ENCODE measurements around the gene BRMS1L. TPM values are rescaled to one million over a fixed set of nuclear protein-coding genes. Genes with fewer than 3 reads are reported as not detected.

The BRMS1L gene
- total RNA-seq, 1 donor from 2014 or later = 15.9 TPM

DNA sequence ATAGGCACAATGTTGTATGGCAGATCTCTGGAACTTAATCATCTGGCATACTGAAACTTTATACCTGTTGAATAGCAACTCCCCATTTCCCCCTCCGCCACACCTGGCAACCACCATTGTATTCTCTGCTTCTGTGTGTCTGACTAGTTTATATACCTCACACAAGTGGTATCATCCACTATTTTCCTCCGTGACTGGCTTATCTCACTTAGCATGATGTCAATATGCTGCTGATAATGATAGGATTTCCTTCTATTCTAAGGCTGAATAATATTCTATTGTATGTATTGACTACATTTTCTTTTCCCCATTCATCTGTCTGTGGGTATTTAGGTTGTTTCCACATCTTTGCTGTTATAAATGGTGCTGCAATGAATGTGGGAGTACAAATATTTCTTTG is 21.5 kb downstream of the BRMS1L start:
- no peak overlapping the region for H3K4me3 Mint-ChIP-seq (ENCODE audit: unreplicated experiment)
- TF ChIP-seq, protein P1, sequence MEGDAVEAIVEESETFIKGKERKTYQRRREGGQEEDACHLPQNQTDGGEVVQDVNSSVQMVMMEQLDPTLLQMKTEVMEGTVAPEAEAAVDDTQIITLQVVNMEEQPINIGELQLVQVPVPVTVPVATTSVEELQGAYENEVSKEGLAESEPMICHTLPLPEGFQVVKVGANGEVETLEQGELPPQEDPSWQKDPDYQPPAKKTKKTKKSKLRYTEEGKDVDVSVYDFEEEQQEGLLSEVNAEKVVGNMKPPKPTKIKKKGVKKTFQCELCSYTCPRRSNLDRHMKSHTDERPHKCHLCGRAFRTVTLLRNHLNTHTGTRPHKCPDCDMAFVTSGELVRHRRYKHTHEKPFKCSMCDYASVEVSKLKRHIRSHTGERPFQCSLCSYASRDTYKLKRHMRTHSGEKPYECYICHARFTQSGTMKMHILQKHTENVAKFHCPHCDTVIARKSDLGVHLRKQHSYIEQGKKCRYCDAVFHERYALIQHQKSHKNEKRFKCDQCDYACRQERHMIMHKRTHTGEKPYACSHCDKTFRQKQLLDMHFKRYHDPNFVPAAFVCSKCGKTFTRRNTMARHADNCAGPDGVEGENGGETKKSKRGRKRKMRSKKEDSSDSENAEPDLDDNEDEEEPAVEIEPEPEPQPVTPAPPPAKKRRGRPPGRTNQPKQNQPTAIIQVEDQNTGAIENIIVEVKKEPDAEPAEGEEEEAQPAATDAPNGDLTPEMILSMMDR (IDR thresholded peaks at IDR 0.05; ENCODE audit: partially characterized antibody, unreplicated experiment) = no peak
- H3K27ac Mint-ChIP-seq (ENCODE audit: unreplicated experiment) = no peak overlapping the region
- H3K36me3 Mint-ChIP-seq (ENCODE audit: unreplicated experiment) = peaks cover 8% of the 10 kb centered on the region
- H3K4me1 Mint-ChIP-seq (ENCODE audit: low read depth, unreplicated experiment) = no peaks in the 10 kb centered on the region
- H3K27me3 Mint-ChIP-seq (ENCODE audit: unreplicated experiment) = peaks cover 2% of the 10 kb centered on the region
- peaks cover 3% of the 10 kb centered on the region for H3K9me3 Mint-ChIP-seq (ENCODE audit: unreplicated experiment)
- DNase-seq = no peak

DNA sequence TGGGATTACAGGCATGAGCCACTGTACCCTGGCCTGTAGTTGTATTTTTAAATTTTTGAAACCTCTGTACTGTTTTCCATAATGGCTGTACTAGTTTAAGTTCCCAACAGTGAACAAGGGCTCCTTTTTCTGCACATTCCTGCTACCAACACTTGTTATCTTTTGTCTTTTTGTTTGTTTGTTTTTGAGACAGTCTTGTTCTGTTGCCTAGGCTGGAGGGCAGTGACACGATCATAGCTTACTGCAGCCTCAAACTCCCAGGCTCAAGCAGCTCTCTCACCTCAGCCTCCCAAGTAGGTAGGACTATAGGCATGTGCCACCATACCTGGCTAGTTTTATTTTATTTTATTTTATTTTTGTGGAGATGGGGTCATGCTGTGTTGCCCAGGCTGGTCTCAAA is 23.0 kb downstream of the BRMS1L start:
- TF ChIP-seq, protein P1 (IDR thresholded peaks at IDR 0.05; ENCODE audit: partially characterized antibody, unreplicated experiment) = no peak
- H3K4me3 Mint-ChIP-seq (ENCODE audit: unreplicated experiment) = no peak overlapping the region

DNA sequence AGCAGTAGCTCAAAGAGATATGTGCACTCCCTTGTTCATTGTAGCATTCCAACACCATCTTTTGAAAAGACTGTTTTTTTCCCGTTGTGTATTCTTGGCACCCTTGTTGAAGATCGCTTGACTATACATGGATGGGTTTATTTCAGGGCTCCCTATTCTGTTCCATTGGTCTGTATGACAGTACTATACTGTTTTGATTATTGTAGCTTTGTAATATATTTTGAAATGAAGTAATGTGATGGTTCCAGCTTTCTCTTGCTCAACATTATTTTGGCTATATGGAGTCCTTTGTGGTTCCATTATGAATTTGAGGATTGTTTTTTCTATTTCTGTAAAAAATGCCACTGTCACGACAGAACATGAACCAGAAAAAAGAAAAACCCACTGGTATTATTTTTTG is 25.7 kb downstream of the BRMS1L start:
- H3K27me3 Mint-ChIP-seq (ENCODE audit: unreplicated experiment) = peaks cover 4% of the 10 kb centered on the region
- DNase-seq = no peak
- no peaks in the 10 kb centered on the region for H3K36me3 Mint-ChIP-seq (ENCODE audit: unreplicated experiment)
- peaks cover 3% of the 10 kb centered on the region for H3K4me1 Mint-ChIP-seq (ENCODE audit: low read depth, unreplicated experiment)
- no peaks in the 10 kb centered on the region for H3K9me3 Mint-ChIP-seq (ENCODE audit: unreplicated experiment)
- TF ChIP-seq, protein P1 (IDR thresholded peaks at IDR 0.05; ENCODE audit: partially characterized antibody, unreplicated experiment) = no peak
- H3K4me3 Mint-ChIP-seq (ENCODE audit: unreplicated experiment) = no peak overlapping the region
- H3K27ac Mint-ChIP-seq (ENCODE audit: unreplicated experiment) = no peak overlapping the region

More for the DNA sequence above, 23.0 kb downstream of the BRMS1L start:
- Mint-ChIP-seq H3K27ac (ENCODE audit: unreplicated experiment) (no peak overlapping the region), H3K36me3 (ENCODE audit: unreplicated experiment) (no peaks in the 10 kb centered on the region), H3K9me3 (ENCODE audit: unreplicated experiment) (no peaks in the 10 kb centered on the region), H3K27me3 (ENCODE audit: unreplicated experiment) (peaks cover 4% of the 10 kb centered on the region), H3K4me1 (ENCODE audit: low read depth, unreplicated experiment) (no peaks in the 10 kb centered on the region)
- no peak for DNase-seq

DNA sequence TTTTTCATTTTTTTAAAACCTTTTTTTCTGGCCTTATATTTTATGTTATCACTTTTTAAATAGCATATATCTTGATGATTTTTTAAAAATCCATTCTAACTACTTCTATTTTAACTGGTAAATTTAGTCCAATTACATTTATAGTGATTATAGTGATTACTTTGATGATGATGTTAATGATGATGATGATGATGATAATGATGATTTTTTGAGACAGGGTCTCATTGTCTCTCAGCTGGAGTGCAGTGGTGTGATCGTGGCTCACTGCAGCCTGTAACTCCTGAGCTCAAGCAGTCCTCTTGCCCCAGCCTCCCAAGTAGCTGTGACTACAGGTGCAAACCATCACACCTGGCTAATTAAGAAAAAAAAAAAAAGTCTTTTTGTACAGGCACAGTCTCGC is 27.1 kb downstream of the BRMS1L start:
- Mint-ChIP-seq H3K27ac (ENCODE audit: unreplicated experiment) (no peak overlapping the region), H3K4me1 (ENCODE audit: low read depth, unreplicated experiment) (peaks cover 3% of the 10 kb centered on the region), H3K4me3 (ENCODE audit: unreplicated experiment) (no peak overlapping the region), H3K27me3 (ENCODE audit: unreplicated experiment) (peaks cover 4% of the 10 kb centered on the region), H3K9me3 (ENCODE audit: unreplicated experiment) (no peaks in the 10 kb centered on the region), H3K36me3 (ENCODE audit: unreplicated experiment) (no peaks in the 10 kb centered on the region)
- TF ChIP-seq, protein P1 (IDR thresholded peaks at IDR 0.05; ENCODE audit: partially characterized antibody, unreplicated experiment) = no peak
- no peak for DNase-seq

DNA sequence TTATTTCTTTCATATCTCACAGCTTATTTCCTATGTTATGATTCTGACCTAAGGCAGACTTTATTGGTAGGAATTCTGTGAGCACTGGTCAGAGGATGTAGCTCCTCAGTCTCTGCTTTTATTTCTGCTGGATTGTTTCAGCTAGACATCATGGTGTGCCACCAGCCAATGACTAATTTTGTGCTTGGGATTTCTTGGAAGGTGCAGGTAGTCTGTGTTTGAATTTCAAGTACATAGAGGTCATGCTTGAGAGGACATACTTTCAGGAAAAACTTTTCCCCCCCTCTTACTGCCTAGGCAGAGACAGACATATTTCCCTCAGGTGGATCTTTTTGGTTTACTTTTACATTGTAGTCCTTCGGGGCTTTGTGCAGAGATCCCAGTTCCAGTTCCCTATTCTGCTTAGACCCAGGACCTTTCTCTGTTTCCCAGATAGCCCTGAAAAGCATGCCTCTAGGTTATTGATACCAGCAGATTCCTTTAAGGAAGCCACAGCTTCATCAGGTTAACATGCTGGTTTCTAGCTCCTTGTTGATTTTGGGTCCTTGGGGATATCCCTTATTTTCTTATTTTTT is 28.6 kb downstream of the BRMS1L start:
- Mint-ChIP-seq H3K27ac (ENCODE audit: unreplicated experiment) (no peak overlapping the region), H3K4me1 (ENCODE audit: low read depth, unreplicated experiment) (peaks cover 3% of the 10 kb centered on the region), H3K27me3 (ENCODE audit: unreplicated experiment) (peaks cover 2% of the 10 kb centered on the region), H3K36me3 (ENCODE audit: unreplicated experiment) (no peaks in the 10 kb centered on the region), H3K9me3 (ENCODE audit: unreplicated experiment) (no peaks in the 10 kb centered on the region), H3K4me3 (ENCODE audit: unreplicated experiment) (no peak overlapping the region)
- no peak for DNase-seq
- TF ChIP-seq, protein P1 (IDR thresholded peaks at IDR 0.05; ENCODE audit: partially characterized antibody, unreplicated experiment) = no peak
